SK-N-SH (cell line): ENCODE measurements around the gene MAPRE3. TPM values are rescaled to one million over a fixed set of nuclear protein-coding genes. Genes with fewer than 3 reads are reported as not detected.

ENCODE experiments used
- CTCF ChIA-PET: fragments of 300-600, 350-600 bp; formaldehyde crosslinking; extraction: SDS; loops from one replicate; lab custom pipeline; 2021; lab: Yijun Ruan, JAX
- POLR2A ChIA-PET: fragments of 350-600 bp; sonication (Branson Sonifier 250); formaldehyde crosslinking; extraction: SDS; loops from one replicate; lab custom pipeline; 2020; ENCODE audit warnings: antibody characterized with exemption, inconsistent platforms; lab: Yijun Ruan, JAX
- DNase-seq: peaks from one replicate; pipeline ENCODE4 v3.0.0; 2012
- H2AFZ ChIP-seq: fragments of 200-600 bp; sonication (generic); 2 replicates; pipeline ENCODE4 v1.8.1; 2016; ENCODE audit warnings: antibody characterized with exemption, mild to moderate bottlenecking, low read depth
- H3F3A ChIP-seq: fragments of 200-600 bp; sonication (generic); replicated peaks from 2 replicates; pipeline ENCODE3; 2016; ENCODE audit warnings: antibody characterized with exemption, mild to moderate bottlenecking; ENCODE audit not compliant: insufficient read depth
- H3K27ac ChIP-seq, 2 experiments: fragments of 200-500 bp in 1 of 2; fragments of 200-600 bp in 1 of 2; sonication (Bioruptor generic) in 1 of 2; sonication (generic), shearing (Covaris generic) in 1 of 2; 2 replicates each; pipeline versions ENCODE4 v1.5.1 to v1.6.1; 2014 to 2016; ENCODE audit warnings: low read depth in 2 of 2, inconsistent platforms in 1 of 2, low read length in 1 of 2, mild to moderate bottlenecking in 1 of 2, mixed read lengths in 1 of 2
- H3K27me3 ChIP-seq: fragments of 200-600 bp; sonication (generic), shearing (Covaris generic); 2 replicates; pipeline ENCODE4 v1.6.1; 2016; ENCODE audit warnings: mixed run types; ENCODE audit not compliant: insufficient read depth
- H3K36me3 ChIP-seq, 2 experiments: fragments of 200-500 bp in 1 of 2; fragments of 200-600 bp in 1 of 2; sonication (Bioruptor generic) in 1 of 2; sonication (generic) in 1 of 2; replicated peaks in 1 of 2; 2 replicates each; pipeline versions ENCODE3 to v1.5.1; 2014 to 2016; ENCODE audit warnings: low read length in 1 of 2, mild to moderate bottlenecking in 1 of 2; ENCODE audit not compliant: insufficient read depth in 2 of 2, control insufficient read depth in 1 of 2
- H3K4me1 ChIP-seq, 2 experiments: fragments of 200-500 bp in 1 of 2; fragments of 200-600 bp in 1 of 2; sonication (Bioruptor generic) in 1 of 2; sonication (generic), shearing (Covaris generic) in 1 of 2; 2 replicates each; pipeline versions ENCODE4 v1.5.1 to v1.6.1; 2014 to 2016; ENCODE audit warnings: low read depth in 1 of 2, low read length in 1 of 2, mixed run types in 1 of 2; ENCODE audit not compliant: insufficient read depth in 2 of 2, control insufficient read depth in 1 of 2
- H3K4me2 ChIP-seq: fragments of 200-600 bp; sonication (generic), shearing (Covaris generic); 2 replicates; pipeline ENCODE4 v1.6.1; 2017; ENCODE audit warnings: mixed run types
- H3K4me3 ChIP-seq, 2 experiments: fragments of 200-500 bp in 1 of 2; fragments of 200-600 bp in 1 of 2; sonication (Bioruptor generic) in 1 of 2; sonication (generic), shearing (Covaris generic) in 1 of 2; 2 replicates each; pipeline versions ENCODE4 v1.5.1 to v1.8.1; 2014 to 2016; ENCODE audit warnings: low read depth in 2 of 2, inconsistent platforms in 1 of 2, low read length in 1 of 2, mild to moderate bottlenecking in 1 of 2, mixed read lengths in 1 of 2, moderate library complexity in 1 of 2
- H3K79me2 ChIP-seq: fragments of 200-600 bp; sonication (generic); 2 replicates; pipeline ENCODE4 v1.8.1; 2017; ENCODE audit warnings: mild to moderate bottlenecking; ENCODE audit not compliant: insufficient read depth
- H3K9ac ChIP-seq: fragments of 200-600 bp; sonication (generic); 2 replicates; pipeline ENCODE4 v1.6.1; 2017; ENCODE audit warnings: mixed run types
- H3K9me2 ChIP-seq: fragments of 200-600 bp; sonication (generic); 2 replicates; pipeline ENCODE4 v1.6.1; 2017; ENCODE audit warnings: mixed run types
- H3K9me3 ChIP-seq: fragments of 200-600 bp; sonication (generic); 2 replicates; pipeline ENCODE4 v1.6.1; 2017; ENCODE audit warnings: mixed run types, mild to moderate bottlenecking, moderate library complexity
- H4K20me1 ChIP-seq: fragments of 200-600 bp; sonication (generic); 2 replicates; pipeline ENCODE4 v1.6.1; 2017; ENCODE audit warnings: mild to moderate bottlenecking, mixed run types; ENCODE audit not compliant: insufficient read depth
- CHD2 ChIP-seq: fragments of 150-350 bp; IDR thresholded peaks from 2 replicates; pipeline ENCODE4 v1.6.1; 2018; ENCODE audit warnings: low read length; ENCODE audit not compliant: partially characterized antibody
- ELF1 ChIP-seq: IDR thresholded peaks from 2 replicates; pipeline ENCODE4 v1.4.0; 2012
- EP300 ChIP-seq, 2 experiments: IDR thresholded peaks; 2 replicates each; pipeline versions ENCODE4 v1.4.0 to v1.6.1; 2012; ENCODE audit warnings: borderline replicate concordance in 1 of 2, low read depth in 1 of 2, low read length in 1 of 2
- JUND ChIP-seq: IDR thresholded peaks from 2 replicates; pipeline ENCODE4 v1.4.0; 2012
- NRF1 ChIP-seq: IDR thresholded peaks from 2 replicates; pipeline ENCODE4 v1.6.1; 2012; ENCODE audit warnings: low read depth, mild to moderate bottlenecking, low read length
- RAD21 ChIP-seq: IDR thresholded peaks from 2 replicates; pipeline ENCODE4 v1.6.1; 2012; ENCODE audit warnings: mild to moderate bottlenecking, low read length
- TAF1 ChIP-seq: IDR thresholded peaks from 2 replicates; pipeline ENCODE4 v1.6.1; 2012; ENCODE audit warnings: low read depth, mild to moderate bottlenecking, low read length, moderate library complexity, borderline replicate concordance
- USF1 ChIP-seq: IDR thresholded peaks from 2 replicates; pipeline ENCODE4 v1.4.0; 2012; ENCODE audit warnings: low read depth, borderline replicate concordance
- USF2 ChIP-seq: fragments of 150-350 bp; IDR thresholded peaks from 2 replicates; pipeline ENCODE4 v1.6.1; 2017; ENCODE audit warnings: antibody characterized with exemption, low read length, low read depth, borderline replicate concordance
- YY1 ChIP-seq: IDR thresholded peaks from 2 replicates; pipeline ENCODE4 v1.4.0; 2012; ENCODE audit warnings: low read depth, mild to moderate bottlenecking
- WGBS: methylation state at CpG from one replicate; pipeline ENCODE4 v1.1.6; 2017; ENCODE audit warnings: low lambda C conversion rate; 5-methylcytosine and 5-hydroxymethylcytosine counted together
- polyA plus RNA-seq, 3 experiments: library from polyadenylated mRNA; depleted of rRNA; stranded (reverse); fragments of >200 nt; gene quantifications; 2 replicates each; pipeline ENCODE4 v1.2.3, GENCODE V29; 2012
- TF ChIP-seq, protein P1 (sequence below): fragments of 200-600 bp; sonication (generic); IDR thresholded peaks from 2 replicates; pipeline ENCODE4 v1.6.1; 2017; ENCODE audit warnings: antibody characterized with exemption, mild to moderate bottlenecking, moderate library complexity
- TF ChIP-seq, protein P2 (sequence below): IDR thresholded peaks from 2 replicates; pipeline ENCODE4 v1.4.0; 2012; ENCODE audit warnings: low read depth, borderline replicate concordance

The MAPRE3 gene
- polyA plus RNA-seq, 1 of the 3 experiments (the other 2 are of a cell fraction): 24.4 TPM

GRCh38 chr2:27038012-27038411 lies 67.6 kb downstream of the MAPRE3 start:
- POLR2A ChIA-PET: interaction anchor here (0.7 to 2.7 kb wide), 2 partner anchors 11 to 13 kb away, joined by 3 to 8 read pairs; partner anchors contain the start of gene AGBL5
- TF ChIP-seq YY1: no peak
- TF ChIP-seq, protein P1, sequence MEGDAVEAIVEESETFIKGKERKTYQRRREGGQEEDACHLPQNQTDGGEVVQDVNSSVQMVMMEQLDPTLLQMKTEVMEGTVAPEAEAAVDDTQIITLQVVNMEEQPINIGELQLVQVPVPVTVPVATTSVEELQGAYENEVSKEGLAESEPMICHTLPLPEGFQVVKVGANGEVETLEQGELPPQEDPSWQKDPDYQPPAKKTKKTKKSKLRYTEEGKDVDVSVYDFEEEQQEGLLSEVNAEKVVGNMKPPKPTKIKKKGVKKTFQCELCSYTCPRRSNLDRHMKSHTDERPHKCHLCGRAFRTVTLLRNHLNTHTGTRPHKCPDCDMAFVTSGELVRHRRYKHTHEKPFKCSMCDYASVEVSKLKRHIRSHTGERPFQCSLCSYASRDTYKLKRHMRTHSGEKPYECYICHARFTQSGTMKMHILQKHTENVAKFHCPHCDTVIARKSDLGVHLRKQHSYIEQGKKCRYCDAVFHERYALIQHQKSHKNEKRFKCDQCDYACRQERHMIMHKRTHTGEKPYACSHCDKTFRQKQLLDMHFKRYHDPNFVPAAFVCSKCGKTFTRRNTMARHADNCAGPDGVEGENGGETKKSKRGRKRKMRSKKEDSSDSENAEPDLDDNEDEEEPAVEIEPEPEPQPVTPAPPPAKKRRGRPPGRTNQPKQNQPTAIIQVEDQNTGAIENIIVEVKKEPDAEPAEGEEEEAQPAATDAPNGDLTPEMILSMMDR: no peak
- TF ChIP-seq NRF1: no peak
- no peak for TF ChIP-seq JUND
- no peak for TF ChIP-seq RAD21
- TF ChIP-seq TAF1: no peak
- Histone ChIP-seq H2AFZ (no peak overlapping the region), H3K36me3 (peaks cover 31 to 81% of the 10 kb centered on the region in 2 experiments), H3K4me3 (no peak overlapping the region), H3F3A (peaks cover 15% of the 10 kb centered on the region), H3K27ac (no peak overlapping the region), H3K27me3 (no peaks in the 10 kb centered on the region), H3K4me2 (no peak overlapping the region), H3K4me1 (peaks cover 8 to 21% of the 10 kb centered on the region in 2 experiments; a peak in 3 of 4 replicates), H3K79me2 (peaks cover 36% of the 10 kb centered on the region), H4K20me1 (no peaks in the 10 kb centered on the region; the same call in 1 of the 2 replicates), H3K9ac (no peak overlapping the region), H3K9me3 (no peaks in the 10 kb centered on the region), H3K9me2 (no peaks in the 10 kb centered on the region)
- CTCF ChIA-PET: interaction anchor here (0.7 to 1.8 kb wide), 7 partner anchors 12 to 192 kb away, joined by 3 to 7 read pairs (median 3); partner anchors contain the start of genes KHK and OST4
- WGBS: 97% methylated on average over 3 of the region's 6 CpGs
- no peak for DNase-seq

- TF ChIP-seq USF1 (no peak), RAD21 (no peak), EP300 (IDR thresholded peaks at IDR 0.05; ENCODE audit: borderline replicate concordance in 1 of 2, low read depth in 1 of 2, low read length in 1 of 2) (no peak), TAF1 (no peak), ELF1 (no peak), JUND (no peak), USF2 (no peak), CHD2 (no peak)
- TF ChIP-seq, protein P1: no peak
- TF ChIP-seq, protein P2, sequence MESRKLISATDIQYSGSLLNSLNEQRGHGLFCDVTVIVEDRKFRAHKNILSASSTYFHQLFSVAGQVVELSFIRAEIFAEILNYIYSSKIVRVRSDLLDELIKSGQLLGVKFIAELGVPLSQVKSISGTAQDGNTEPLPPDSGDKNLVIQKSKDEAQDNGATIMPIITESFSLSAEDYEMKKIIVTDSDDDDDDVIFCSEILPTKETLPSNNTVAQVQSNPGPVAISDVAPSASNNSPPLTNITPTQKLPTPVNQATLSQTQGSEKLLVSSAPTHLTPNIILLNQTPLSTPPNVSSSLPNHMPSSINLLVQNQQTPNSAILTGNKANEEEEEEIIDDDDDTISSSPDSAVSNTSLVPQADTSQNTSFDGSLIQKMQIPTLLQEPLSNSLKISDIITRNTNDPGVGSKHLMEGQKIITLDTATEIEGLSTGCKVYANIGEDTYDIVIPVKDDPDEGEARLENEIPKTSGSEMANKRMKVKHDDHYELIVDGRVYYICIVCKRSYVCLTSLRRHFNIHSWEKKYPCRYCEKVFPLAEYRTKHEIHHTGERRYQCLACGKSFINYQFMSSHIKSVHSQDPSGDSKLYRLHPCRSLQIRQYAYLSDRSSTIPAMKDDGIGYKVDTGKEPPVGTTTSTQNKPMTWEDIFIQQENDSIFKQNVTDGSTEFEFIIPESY: no peak
- TF ChIP-seq, all 33 proteins: peak for 0
- Histone ChIP-seq H3K4me1 (peaks cover 8 to 15% of the 10 kb centered on the region in 2 experiments; a peak in 3 of 4 replicates), H3K27me3 (no peaks in the 10 kb centered on the region), H3K9me2 (no peaks in the 10 kb centered on the region), H3K9me3 (no peaks in the 10 kb centered on the region), H3K36me3 (peaks cover 31 to 81% of the 10 kb centered on the region in 2 experiments), H3K4me3 (no peak overlapping the region), H4K20me1 (no peaks in the 10 kb centered on the region; the same call in 1 of the 2 replicates), H3K9ac (no peak overlapping the region), H3K4me2 (no peak overlapping the region), H3K79me2 (peaks cover 28% of the 10 kb centered on the region), H3F3A (peaks cover 15% of the 10 kb centered on the region), H2AFZ (no peak overlapping the region), H3K27ac (no peak overlapping the region)
- no peak for DNase-seq
- CTCF ChIA-PET: interaction anchor here (1.1 to 2.3 kb wide), 8 partner anchors 11 to 193 kb away, joined by 3 to 12 read pairs (median 6); partner anchors contain the start of gene KHK
- POLR2A ChIA-PET: interaction anchor here (0.7 to 2.7 kb wide), 3 partner anchors 11 to 12 kb away, joined by 3 to 8 read pairs (median 4); partner anchors contain the start of gene AGBL5
- 95% methylated on average over 17 of the region's 17 CpGs for whole genome bisulfite sequencing
These were observed 68.3 kb downstream of the MAPRE3 start for GRCh38 chr2:27038631-27039339.
